ENCODE data around the gene ESF1.

- TF ChIP-seq EZH2phosphoT487 (IDR thresholded peaks at IDR 0.05; ENCODE audit: unreplicated experiment), result no peak
- TF ChIP-seq CTCF (conservative IDR thresholded peaks at IDR 0.05; ENCODE audit: low read depth in 2 of 2), result no peak
- no peak for TF ChIP-seq EZH2 (IDR thresholded peaks at IDR 0.05; ENCODE audit: low read depth, unreplicated experiment)
- no peak for TF ChIP-seq POLR2AphosphoS5 (IDR thresholded peaks at IDR 0.05; ENCODE audit: low read depth)
- no peak for TF ChIP-seq NANOG (IDR thresholded peaks at IDR 0.05; ENCODE audit: borderline replicate concordance)
- TF ChIP-seq CREB1 (CRISPR knock-in tag; IDR thresholded peaks at IDR 0.05; ENCODE audit: low read depth), result no peak
Measured at GRCh38 chr20:13777171-13777601, 7.5 kb downstream of the ESF1 start.
